Kidney (tissue), 14 donors: ENCODE results near the gene ZNF787. TPM values are rescaled to one million over a fixed set of nuclear protein-coding genes. Genes with fewer than 3 reads are reported as not detected.

Source experiments
- DNase-seq, 5 donors: peaks; one replicate each; pipeline ENCODE4 v3.0.0-alpha.2; 2013 to 2020
- FAIRE-seq: peaks from 2 replicates; lab custom pipeline; 2012; peaks lifted over from hg19 to GRCh38; lab: Jason Lieb, UNC
- H3K27ac ChIP-seq, 2 donors: one replicate each; pipeline ENCODE4 v1.7.0; 2013; ENCODE audit warnings: low read depth in 2 of 2, low read length in 2 of 2, inconsistent platforms in 1 of 2
- H3K27me3 ChIP-seq: one replicate; pipeline ENCODE4 v1.7.1; 2013; ENCODE audit warnings: low read length, inconsistent platforms; ENCODE audit not compliant: control insufficient read depth, insufficient read depth
- H3K36me3 ChIP-seq, 3 donors: one replicate each; pipeline versions ENCODE4 v1.7.0 to v1.7.1; 2013; ENCODE audit warnings: low read length in 3 of 3, control low read depth in 1 of 3, inconsistent platforms in 1 of 3; ENCODE audit not compliant: insufficient read depth in 3 of 3, control insufficient read depth in 2 of 3
- H3K4me1 ChIP-seq, 3 donors: one replicate each; pipeline versions ENCODE4 v1.7.0 to v1.7.1; 2013; ENCODE audit warnings: low read length in 3 of 3, inconsistent platforms in 1 of 3, low read depth in 1 of 3; ENCODE audit not compliant: control insufficient read depth in 2 of 3, insufficient read depth in 2 of 3
- H3K4me3 ChIP-seq, 3 donors: one replicate each; pipeline versions ENCODE4 v1.7.0 to v1.8.1; 2013; ENCODE audit warnings: low read length in 3 of 3, control low read depth in 1 of 3, inconsistent platforms in 1 of 3
- H3K9ac ChIP-seq, 3 donors: one replicate each; pipeline versions ENCODE4 v1.7.0 to v1.7.1; 2013; ENCODE audit warnings: low read length in 3 of 3, control low read depth in 1 of 3, inconsistent platforms in 1 of 3
- H3K9me3 ChIP-seq, 3 donors: one replicate each; pipeline versions ENCODE4 v1.7.0 to v1.7.1; 2013; ENCODE audit warnings: low read length in 3 of 3, control low read depth in 1 of 3, inconsistent platforms in 1 of 3; ENCODE audit not compliant: control insufficient read depth in 2 of 3, insufficient read depth in 1 of 3
- intact Hi-C: fragments of 100-400 bp; cut with DNase I; formaldehyde crosslinking; loops from one replicate; pipeline ENCODE4 v1.11.1; 2022
- polyA plus RNA-seq: library from polyadenylated mRNA; stranded (reverse); fragments of 350-450 nt; fragmentation: Illumina TruSeq; extraction: RNeasy Lipid Tissue Mini Kit (QIAGEN cat#74804); gene quantifications from one replicate; pipeline ENCODE4 v1.2.3, GENCODE V29; 2014; ENCODE audit warnings: low read depth, low replicate concordance; ENCODE audit not compliant: insufficient read depth
- total RNA-seq: library from RNA; stranded (reverse); fragmentation: NEBNext Ultra II Directional; extraction: Animal tissue kit (Norgen Biotek cat#: 25700); gene quantifications from one replicate; pipeline ENCODE4 v1.2.1, GENCODE V29; 2021
- TF ChIP-seq, protein P1 (sequence below): IDR thresholded peaks from 3 replicates; pipeline ENCODE4 v1.5.1; 2012; ENCODE audit warnings: mild to moderate bottlenecking, moderate library complexity, borderline replicate concordance; ENCODE audit not compliant: insufficient read depth; ENCODE audit errors: extremely low read depth
- donor health status: control.
- donor health status: control.
- donor health status: control.
- donor health status: control.
- donor health status: control.
- donor health status: DM: yes; HTN: yes; CAD: no.
- donor health status: Normal renal cell carcinoma (clear cell type).

Gene ZNF787
- total and polyA plus RNA-seq, 2 donors from 2014 or later: 23.0 to 31.9 TPM

DNA sequence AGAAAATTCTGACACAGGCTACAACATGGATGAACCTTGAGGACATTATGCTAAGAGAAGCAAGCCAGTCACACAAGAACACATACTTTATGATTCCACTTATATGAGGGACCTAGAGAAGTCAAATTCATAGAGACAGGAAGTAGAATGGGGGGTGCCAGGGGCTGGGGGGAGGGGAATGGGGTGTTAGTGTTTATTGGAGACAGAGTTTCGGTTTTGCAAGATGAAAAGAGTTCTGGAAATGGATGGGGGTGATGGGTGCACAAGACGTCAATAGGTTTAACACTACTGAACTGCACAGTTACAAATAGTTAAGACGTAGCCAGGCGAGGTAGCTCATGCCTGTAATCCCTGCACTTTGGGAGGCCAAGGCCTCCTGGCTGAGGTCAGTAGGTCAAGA lies 3.5 kb upstream of the ZNF787 start:
- H3K36me3 ChIP-seq: no peaks in the 10 kb centered on the region
- H3K4me3 ChIP-seq: no peak overlapping the region
- no peaks in the 10 kb centered on the region for H3K27me3 ChIP-seq
- FAIRE-seq (no peak), DNase-seq (no peak)
- TF ChIP-seq, protein P1, sequence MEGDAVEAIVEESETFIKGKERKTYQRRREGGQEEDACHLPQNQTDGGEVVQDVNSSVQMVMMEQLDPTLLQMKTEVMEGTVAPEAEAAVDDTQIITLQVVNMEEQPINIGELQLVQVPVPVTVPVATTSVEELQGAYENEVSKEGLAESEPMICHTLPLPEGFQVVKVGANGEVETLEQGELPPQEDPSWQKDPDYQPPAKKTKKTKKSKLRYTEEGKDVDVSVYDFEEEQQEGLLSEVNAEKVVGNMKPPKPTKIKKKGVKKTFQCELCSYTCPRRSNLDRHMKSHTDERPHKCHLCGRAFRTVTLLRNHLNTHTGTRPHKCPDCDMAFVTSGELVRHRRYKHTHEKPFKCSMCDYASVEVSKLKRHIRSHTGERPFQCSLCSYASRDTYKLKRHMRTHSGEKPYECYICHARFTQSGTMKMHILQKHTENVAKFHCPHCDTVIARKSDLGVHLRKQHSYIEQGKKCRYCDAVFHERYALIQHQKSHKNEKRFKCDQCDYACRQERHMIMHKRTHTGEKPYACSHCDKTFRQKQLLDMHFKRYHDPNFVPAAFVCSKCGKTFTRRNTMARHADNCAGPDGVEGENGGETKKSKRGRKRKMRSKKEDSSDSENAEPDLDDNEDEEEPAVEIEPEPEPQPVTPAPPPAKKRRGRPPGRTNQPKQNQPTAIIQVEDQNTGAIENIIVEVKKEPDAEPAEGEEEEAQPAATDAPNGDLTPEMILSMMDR: no peak
- H3K9ac ChIP-seq: no peak overlapping the region
- peaks cover 3 to 9% (median 4%) of the 10 kb centered on the region in 3 donors for H3K4me1 ChIP-seq
- no peak overlapping the region for H3K27ac ChIP-seq
- H3K9me3 ChIP-seq: no peaks in the 10 kb centered on the region
- intact Hi-C loops: no loop called here

DNA sequence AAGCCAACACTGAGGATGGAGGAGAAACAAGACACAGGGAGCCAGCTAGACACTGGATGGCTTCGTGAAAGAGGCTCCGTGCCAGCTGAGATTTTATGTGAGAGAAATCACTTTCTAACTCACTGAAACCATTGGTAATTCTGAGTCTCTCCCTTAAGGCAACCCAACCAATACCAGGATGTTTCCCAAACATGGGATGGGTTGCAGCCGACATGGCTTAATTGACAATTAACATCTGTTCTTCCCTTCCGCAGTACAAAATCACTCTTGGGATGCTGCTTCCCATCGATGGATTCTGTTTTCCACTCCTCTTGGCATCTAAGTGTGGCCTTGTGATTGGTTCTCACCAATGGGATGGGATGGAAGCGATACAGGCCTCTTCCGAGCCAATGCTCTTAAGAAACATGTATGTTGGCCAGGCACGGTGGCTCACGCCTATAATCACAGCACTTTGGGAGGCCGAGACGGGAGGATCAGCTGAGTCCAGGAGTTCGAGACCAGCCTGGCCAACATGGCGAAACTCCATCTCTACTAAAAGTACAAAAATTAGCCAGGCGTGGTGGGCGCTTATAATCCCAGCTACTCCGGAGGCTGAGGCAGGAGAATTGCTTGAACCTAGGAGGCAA lies 2.3 kb upstream of the ZNF787 start:
- DNase-seq (no peak), FAIRE-seq (no peak)
- Histone ChIP-seq H3K27me3 (no peaks in the 10 kb centered on the region), H3K9me3 (no peaks in the 10 kb centered on the region), H3K4me3 (no peak overlapping the region), H3K27ac (no peak overlapping the region), H3K36me3 (no peaks in the 10 kb centered on the region), H3K4me1 (peaks cover 3 to 21% (median 15%) of the 10 kb centered on the region in 3 donors), H3K9ac (no peak overlapping the region)
- TF ChIP-seq, protein P1: no peak
- intact Hi-C loops: no loop called here

DNA sequence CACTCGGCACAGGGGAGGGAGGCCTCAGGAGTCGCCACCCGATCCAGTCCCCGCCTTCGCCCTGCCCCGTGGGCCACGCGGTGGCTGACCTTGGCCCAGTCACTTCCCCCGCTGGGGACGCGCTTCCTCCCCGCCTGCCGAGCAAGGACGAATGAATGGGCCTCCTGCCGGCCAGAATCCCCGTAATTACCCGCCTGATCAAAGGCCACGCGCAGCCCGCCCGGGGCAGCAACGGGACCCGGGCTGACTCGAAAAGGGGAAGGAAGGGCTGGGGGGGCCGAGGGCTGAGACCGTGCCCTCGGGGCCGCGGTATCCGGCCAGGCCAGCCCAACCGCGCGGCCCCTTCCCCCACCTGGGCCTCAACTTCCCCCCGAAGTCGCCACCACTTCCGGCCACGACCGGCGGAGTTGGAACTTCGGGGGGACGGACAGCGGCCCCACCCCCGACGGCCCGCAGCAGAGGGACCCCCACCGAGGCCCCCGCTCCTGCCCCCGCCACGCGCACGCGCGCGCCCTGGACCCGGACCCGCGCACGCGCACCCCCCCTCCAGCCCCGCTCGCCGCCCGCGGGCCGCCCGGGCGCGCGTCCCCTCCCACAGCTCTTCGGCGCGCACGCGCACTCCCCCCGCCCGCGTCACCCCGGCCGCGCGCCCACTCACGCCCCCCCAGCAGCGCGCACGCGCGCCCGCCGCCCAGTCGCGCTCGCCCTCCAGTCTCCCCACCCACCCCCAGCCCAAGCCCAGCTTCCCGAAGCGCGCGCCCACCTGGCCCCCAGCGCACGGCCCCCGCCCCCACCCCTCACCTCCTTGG lies 520 bp downstream of the ZNF787 start:
- H3K9ac ChIP-seq: peak overlapping the region in 2 of 3 donors; percentile 32 to 69
- H3K4me1 ChIP-seq: peaks cover 3 to 21% (median 15%) of the 10 kb centered on the region in 3 donors
- TF ChIP-seq, protein P1: peak; percentile 23
- H3K9me3 ChIP-seq: no peaks in the 10 kb centered on the region
- FAIRE-seq (no peak), DNase-seq (peak; percentile 47 to 94 (median 75))
- intact Hi-C loops: no loop called here
- no peaks in the 10 kb centered on the region for H3K36me3 ChIP-seq
- peak overlapping the region; percentile 2 to 67 (median 61) for H3K4me3 ChIP-seq
- peak overlapping the region; percentile 92 to 93 for H3K27ac ChIP-seq
- H3K27me3 ChIP-seq: no peaks in the 10 kb centered on the region
